Neural cell (in vitro differentiated cells): ENCODE measurements around the gene COX10. TPM values are rescaled to one million over a fixed set of nuclear protein-coding genes. Genes with fewer than 3 reads are reported as not detected.

Experiments
- H2AFZ ChIP-seq: fragments of 200-600, 300-800 bp; sonication (generic), shearing (Covaris generic); 2 replicates; pipeline ENCODE4 v1.6.0; 2014; ENCODE audit warnings: low read depth, mild to moderate bottlenecking, antibody characterized with exemption, low read length, moderate library complexity
- H3F3A ChIP-seq: fragments of 200-600 bp; shearing (Covaris generic); 2 replicates; pipeline ENCODE4 v1.6.1; 2016; ENCODE audit warnings: mild to moderate bottlenecking, moderate library complexity, mixed read lengths, antibody characterized with exemption, low read length; ENCODE audit not compliant: insufficient read depth, poor library complexity, severe bottlenecking
- H3K27ac ChIP-seq: fragments of 200-600, 300-800 bp; sonication (generic), shearing (Covaris generic); 2 replicates; pipeline ENCODE4 v1.5.1; 2014; ENCODE audit warnings: mild to moderate bottlenecking, low read length, moderate library complexity
- H3K27me3 ChIP-seq: fragments of 300-800, 200-600 bp; sonication (generic), shearing (Covaris generic); 2 replicates; pipeline ENCODE4 v1.6.0; 2014; ENCODE audit warnings: mild to moderate bottlenecking, low read depth, low read length, moderate library complexity; ENCODE audit not compliant: insufficient read depth
- H3K36me3 ChIP-seq: fragments of 300-800, 200-600 bp; sonication (generic), shearing (Covaris generic); 2 replicates; pipeline ENCODE4 v1.5.1; 2014; ENCODE audit warnings: mild to moderate bottlenecking, antibody characterized with exemption, low read length, moderate library complexity; ENCODE audit not compliant: insufficient read depth
- H3K4me2 ChIP-seq: fragments of 300-800, 200-600 bp; sonication (generic), shearing (Covaris generic); 2 replicates; pipeline ENCODE4 v1.6.0; 2014; ENCODE audit warnings: mild to moderate bottlenecking, low read length
- H3K4me3 ChIP-seq: fragments of 300-800, 200-600 bp; sonication (generic), shearing (Covaris generic); 2 replicates; pipeline ENCODE4 v1.5.1; 2014; ENCODE audit warnings: mild to moderate bottlenecking, low read length, moderate library complexity
- H3K79me2 ChIP-seq: fragments of 200-600 bp; shearing (Covaris generic); replicated peaks from 2 replicates; pipeline ENCODE4 v1.6.0; 2014; ENCODE audit warnings: mild to moderate bottlenecking, low read length, moderate library complexity; ENCODE audit not compliant: insufficient read depth
- H3K9ac ChIP-seq: fragments of 300-800, 200-600 bp; sonication (generic), shearing (Covaris generic); 2 replicates; pipeline ENCODE4 v1.6.1; 2016; ENCODE audit warnings: mild to moderate bottlenecking, low read length, mixed read lengths
- H3K9me2 ChIP-seq: fragments of 200-600 bp; shearing (Covaris generic); 2 replicates; pipeline ENCODE4 v1.6.1; 2016; ENCODE audit warnings: mild to moderate bottlenecking, low read length, mixed read lengths; ENCODE audit not compliant: insufficient read depth
- H3K9me3 ChIP-seq: fragments of 200-600, 300-800 bp; sonication (generic), shearing (Covaris generic); 2 replicates; pipeline ENCODE4 v1.6.1; 2016; ENCODE audit warnings: mild to moderate bottlenecking, mixed run types, low read length, moderate library complexity, mixed read lengths
- H4K20me1 ChIP-seq: fragments of 200-600 bp; shearing (Covaris generic); 2 replicates; pipeline ENCODE4 v1.6.1; 2016; ENCODE audit warnings: mild to moderate bottlenecking, mixed run types; ENCODE audit not compliant: insufficient read depth
- CTCF ChIP-seq: fragments of 450-650 bp; IDR thresholded peaks from 2 replicates; pipeline ENCODE4 v1.5.1; 2014; ENCODE audit warnings: antibody characterized with exemption, mild to moderate bottlenecking, moderate library complexity; ENCODE audit not compliant: poor library complexity, severe bottlenecking
- EP300 ChIP-seq: fragments of 450-650 bp; conservative IDR thresholded peaks from 2 replicates; pipeline ENCODE4 v1.6.1; 2014; ENCODE audit warnings: antibody characterized with exemption, mild to moderate bottlenecking, moderate library complexity; ENCODE audit not compliant: poor library complexity, severe bottlenecking
- EZH2 ChIP-seq: fragments of 200-600, 300-800 bp; shearing (Covaris generic), sonication (generic); IDR thresholded peaks from 2 replicates; pipeline ENCODE4 v1.6.1; 2014; ENCODE audit warnings: antibody characterized with exemption, low read length, borderline replicate concordance, mild to moderate bottlenecking; ENCODE audit not compliant: insufficient read depth, poor library complexity, severe bottlenecking
- MXI1 ChIP-seq: fragments of 450-650 bp; conservative IDR thresholded peaks from 2 replicates; pipeline ENCODE4 v1.6.1; 2014; ENCODE audit warnings: antibody characterized with exemption, mild to moderate bottlenecking; ENCODE audit not compliant: poor library complexity, severe bottlenecking
- POLR2AphosphoS5 ChIP-seq: IDR thresholded peaks from 2 replicates; pipeline ENCODE4 v1.6.1; 2012
- RAD21 ChIP-seq: fragments of 450-650 bp; conservative IDR thresholded peaks from 2 replicates; pipeline ENCODE4 v1.6.1; 2014; ENCODE audit warnings: antibody characterized with exemption, mild to moderate bottlenecking, moderate library complexity
- REST ChIP-seq: IDR thresholded peaks from 2 replicates; pipeline ENCODE4 v1.6.1; 2012; ENCODE audit warnings: borderline replicate concordance
- SMC3 ChIP-seq: fragments of 450-650 bp; conservative IDR thresholded peaks from 2 replicates; pipeline ENCODE4 v1.6.1; 2014; ENCODE audit warnings: antibody characterized with exemption, mild to moderate bottlenecking, moderate library complexity; ENCODE audit not compliant: poor library complexity
- TAF1 ChIP-seq: IDR thresholded peaks from 2 replicates; pipeline ENCODE4 v1.6.1; 2012; ENCODE audit warnings: low read depth
- polyA plus RNA-seq: library from polyadenylated mRNA; depleted of rRNA; stranded (reverse); fragments of >200 nt; gene quantifications from 2 replicates; pipeline ENCODE4 v1.2.3, GENCODE V29; 2014

COX10 gene
- polyA plus RNA-seq, 1 donor from 2014 or later, result 7.2 TPM

GRCh38 chr17:14052886-14053615 is 16.3 kb upstream of the COX10 start:
- Histone ChIP-seq H3K4me2 (no peak overlapping the region), H3K79me2 (no peaks in the 10 kb centered on the region), H3K36me3 (peaks cover 4% of the 10 kb centered on the region), H3K27me3 (no peaks in the 10 kb centered on the region), H3F3A (no peaks in the 10 kb centered on the region), H3K9me3 (no peaks in the 10 kb centered on the region), H2AFZ (no peak overlapping the region), H4K20me1 (no peaks in the 10 kb centered on the region), H3K9me2 (no peaks in the 10 kb centered on the region), H3K4me3 (no peak overlapping the region), H3K9ac (no peak overlapping the region), H3K27ac (no peak overlapping the region)
- TF ChIP-seq POLR2AphosphoS5 (no peak), RAD21 (no peak), MXI1 (no peak), EZH2 (no peak), TAF1 (no peak), CTCF (no peak), SMC3 (no peak), EP300 (no peak), REST (no peak)

- Histone ChIP-seq H2AFZ (no peak overlapping the region), H3K9me2 (no peaks in the 10 kb centered on the region)
Measured at GRCh38 chr17:14057591-14057990, 11.7 kb upstream of the COX10 start.

More at GRCh38 chr17:14057591-14057990, 11.7 kb upstream of the COX10 start:
- Histone ChIP-seq H3K4me2 (no peak overlapping the region), H3K4me3 (no peak overlapping the region), H3K36me3 (peaks cover 4% of the 10 kb centered on the region), H3K9ac (no peak overlapping the region), H3F3A (no peaks in the 10 kb centered on the region), H3K79me2 (no peaks in the 10 kb centered on the region), H3K27me3 (no peaks in the 10 kb centered on the region), H3K9me3 (no peaks in the 10 kb centered on the region), H4K20me1 (no peaks in the 10 kb centered on the region), H3K27ac (no peak overlapping the region)
- TF ChIP-seq EZH2 (no peak), EP300 (no peak), CTCF (no peak), POLR2AphosphoS5 (no peak), SMC3 (no peak), TAF1 (no peak), RAD21 (no peak), MXI1 (no peak), REST (no peak)
